Measurements from ENCODE around the gene CMTM5.
"Not testable (repeated sequence)": the region's sequence is repeated elsewhere in the genome, so short reads cannot be mapped to it uniquely, and the experiment has no call there.

Gene CMTM5

DNA sequence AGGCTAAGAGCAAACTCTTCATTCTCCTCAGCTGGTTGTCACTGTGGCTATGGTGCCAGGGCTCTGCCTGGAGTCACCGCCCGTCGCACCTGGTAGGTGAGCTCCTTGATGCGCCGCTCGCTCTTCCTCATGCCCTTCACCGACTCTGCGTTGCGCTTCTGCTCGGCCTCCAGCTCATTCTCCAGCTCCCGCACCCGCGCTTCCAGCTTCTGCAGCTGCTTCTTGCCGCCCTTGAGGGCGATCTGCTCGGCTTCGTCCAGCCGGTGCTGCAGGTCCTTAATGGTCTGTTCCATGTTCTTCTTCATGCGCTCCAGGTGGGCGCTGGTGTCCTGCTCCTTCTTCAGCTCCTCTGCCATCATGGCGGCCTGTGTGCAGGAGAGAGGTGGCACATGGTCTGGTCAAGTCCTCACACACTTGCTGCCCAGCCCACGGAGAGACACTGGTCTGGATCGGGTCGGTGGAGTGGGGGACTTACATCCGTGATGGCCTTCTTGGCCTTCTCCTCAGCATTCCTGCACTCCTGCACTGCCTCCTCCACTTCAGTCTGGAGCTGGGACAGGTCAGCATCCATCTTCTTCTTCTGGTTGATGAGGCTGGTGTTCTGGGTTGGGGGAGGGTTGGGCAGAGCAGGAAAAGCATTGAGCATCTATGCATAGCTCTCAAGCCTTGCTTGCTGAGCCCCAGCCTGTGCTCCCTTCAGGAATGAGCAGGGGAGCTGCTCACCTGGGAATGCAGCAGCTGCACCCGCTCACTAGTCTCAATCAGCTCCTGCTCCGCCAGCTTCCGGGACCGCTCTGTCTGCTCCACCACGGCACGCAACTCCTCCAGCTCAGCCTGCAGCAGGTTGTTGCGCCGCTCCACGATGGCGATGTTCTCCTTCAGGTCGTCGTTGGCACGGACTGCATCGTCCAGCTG lies 38.3 kb downstream of the CMTM5 start:
- DNase-seq (ENCODE audit: low read depth in 2 of 2), result no peak

DNA sequence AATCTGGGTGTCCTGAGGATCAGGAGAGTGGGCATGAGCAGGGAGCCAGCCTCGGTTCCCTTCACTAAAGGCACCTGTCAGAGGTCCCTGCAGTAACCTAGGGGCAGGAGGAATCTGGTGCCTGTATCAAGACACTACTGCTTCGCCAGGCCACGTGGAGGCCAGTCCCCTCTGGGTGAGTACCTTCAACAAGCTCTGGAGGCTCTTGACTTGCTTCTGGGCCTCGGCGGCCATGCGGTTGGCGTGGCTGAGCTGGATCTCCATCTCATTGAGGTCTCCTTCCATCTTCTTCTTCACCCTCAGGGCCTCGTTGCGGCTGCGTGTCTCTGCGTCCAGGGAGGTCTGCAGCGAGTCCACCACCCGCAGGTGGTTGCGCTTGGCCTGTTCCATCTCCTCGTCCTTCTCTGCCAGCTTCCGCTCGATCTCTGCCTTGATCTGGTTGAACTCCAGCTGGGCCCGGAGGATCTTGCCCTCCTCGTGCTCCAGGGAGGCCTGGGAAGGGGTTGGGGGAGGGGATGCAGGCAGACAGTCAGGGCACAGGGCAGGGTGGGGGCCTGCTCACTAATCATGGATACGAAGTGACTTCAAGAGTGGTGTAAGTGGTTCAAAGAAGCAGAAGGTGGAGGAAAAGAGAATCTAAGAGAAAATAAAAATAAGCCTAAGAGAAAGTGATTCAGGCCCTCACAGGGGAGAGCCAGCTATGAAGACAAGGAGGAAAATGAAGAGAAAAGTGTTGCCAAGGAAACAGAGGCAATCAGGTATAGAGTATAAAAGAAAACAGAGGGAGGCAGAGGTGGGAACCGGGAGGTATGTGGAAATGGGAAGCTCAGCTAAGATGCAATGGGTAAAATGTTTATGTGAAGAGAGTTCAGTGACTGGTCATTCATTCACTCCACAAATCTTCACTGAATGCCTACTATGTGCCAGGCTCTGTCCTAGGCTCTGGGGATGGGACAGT lies 39.3 kb downstream of the CMTM5 start:
- no peak for DNase-seq (ENCODE audit: low read depth in 2 of 2)

DNA sequence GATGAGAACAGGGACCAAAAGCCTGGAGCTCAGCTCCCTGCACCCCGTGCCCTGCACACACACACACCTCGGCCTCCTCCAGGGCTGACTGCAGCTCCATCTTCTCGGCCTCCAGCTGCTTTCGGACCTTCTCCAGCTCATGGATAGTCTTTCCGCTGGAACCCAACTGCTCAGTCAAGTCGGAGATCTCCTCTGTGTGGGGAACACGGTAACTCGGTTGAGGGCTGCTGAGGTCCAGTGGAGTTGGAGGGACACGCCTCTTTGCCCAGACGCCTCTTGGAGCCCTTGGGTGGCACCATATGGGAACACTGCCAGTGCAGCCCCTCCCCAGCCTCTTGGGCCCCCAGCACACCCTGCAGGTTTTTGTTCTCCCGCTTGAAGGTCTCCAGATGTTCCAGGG lies 40.0 kb downstream of the CMTM5 start:
- DNase-seq (ENCODE audit: low read depth in 2 of 2), result no peak

DNA sequence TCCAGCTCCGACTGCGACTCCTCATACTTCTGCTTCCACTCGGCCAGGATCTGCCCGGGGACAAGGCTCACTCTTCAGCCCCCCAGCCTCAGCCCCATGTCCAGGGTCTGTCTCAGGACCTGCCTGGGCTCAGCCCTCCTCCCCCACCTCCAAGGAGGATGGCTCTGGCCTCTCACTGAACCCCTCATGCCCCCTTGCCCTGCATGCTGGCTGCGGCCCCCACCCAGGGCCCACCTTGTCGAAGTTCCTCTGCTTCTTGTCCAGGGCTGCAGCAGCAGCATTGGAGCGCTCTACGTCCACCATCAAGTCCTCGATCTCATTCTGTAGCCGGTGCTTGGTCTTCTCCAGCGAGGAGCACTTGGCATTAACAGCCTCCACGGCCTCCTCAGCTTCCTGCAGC lies 40.4 kb downstream of the CMTM5 start:
- DNase-seq (ENCODE audit: low read depth in 2 of 2), result not testable (repeated sequence)

DNA sequence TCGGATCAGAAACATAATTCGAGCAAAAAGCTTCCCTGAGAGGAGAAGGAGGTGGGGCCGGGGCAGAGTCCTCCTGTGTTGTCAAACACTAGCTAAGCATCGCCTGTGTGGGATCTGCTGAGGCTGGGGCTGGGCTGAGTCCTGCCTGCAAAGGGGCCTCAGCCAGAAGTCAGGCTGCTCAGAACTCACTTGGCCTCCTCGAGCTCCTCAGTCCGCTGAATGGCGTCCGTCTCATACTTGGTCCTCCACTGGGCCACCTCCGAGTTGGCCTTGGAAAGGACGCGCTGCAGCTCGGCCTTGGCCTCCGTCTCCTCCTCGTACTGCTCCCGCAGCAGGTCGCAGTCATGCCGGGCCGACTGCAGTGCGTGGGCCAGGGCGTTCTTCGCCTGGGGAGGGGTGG lies 41.2 kb downstream of the CMTM5 start:
- no peak for DNase-seq (ENCODE audit: low read depth in 2 of 2)

GRCh38 chr14:23419646-23420045 lies 42.8 kb downstream of the CMTM5 start:
- not testable (repeated sequence) for DNase-seq (ENCODE audit: low read depth in 2 of 2)

GRCh38 chr14:23421594-23421993 lies 44.7 kb downstream of the CMTM5 start:
- no peak for DNase-seq (ENCODE audit: low read depth in 2 of 2)

DNA sequence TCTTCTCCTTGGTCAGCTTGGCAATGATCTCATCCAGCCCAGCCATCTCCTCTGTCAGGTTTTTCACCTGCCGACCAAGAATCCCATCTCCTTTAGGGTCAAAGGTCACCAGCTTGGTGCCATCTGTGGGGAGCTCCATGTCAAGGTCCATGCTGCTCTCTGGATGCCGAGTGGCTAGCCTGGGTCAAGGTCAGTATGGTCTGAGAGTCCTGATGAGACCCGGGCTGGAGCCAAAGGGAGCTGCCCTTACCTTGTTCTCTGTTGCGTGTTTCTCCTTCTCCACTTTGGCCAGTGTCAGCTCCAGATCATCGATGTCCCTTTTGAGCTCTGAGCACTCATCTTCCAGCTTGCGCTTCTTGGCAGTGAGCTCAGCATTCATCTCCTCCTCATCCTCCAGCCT lies 46.8 kb downstream of the CMTM5 start:
- no peak for DNase-seq (ENCODE audit: low read depth in 2 of 2)

DNA sequence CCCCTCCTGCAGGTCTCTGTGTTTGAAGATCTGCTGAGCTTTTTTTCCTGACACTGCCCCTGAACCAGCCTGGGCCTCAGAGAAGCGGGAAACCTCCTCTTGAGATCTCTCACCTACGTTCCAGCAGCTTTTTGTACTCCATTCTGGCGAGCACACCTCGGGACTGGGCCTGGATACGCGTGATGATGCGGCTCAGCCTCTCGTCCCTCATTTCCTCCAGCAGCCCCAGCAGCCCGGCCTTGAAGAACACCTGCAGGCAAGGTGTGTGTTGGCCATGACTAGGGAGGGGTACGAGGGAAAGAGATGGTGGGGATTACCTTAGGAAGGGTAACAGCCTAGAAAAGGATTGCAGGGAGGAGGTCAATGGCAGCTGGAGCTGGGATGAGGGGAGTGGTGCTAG lies 48.3 kb downstream of the CMTM5 start:
- DNase-seq (ENCODE audit: low read depth in 2 of 2), result no peak

DNA sequence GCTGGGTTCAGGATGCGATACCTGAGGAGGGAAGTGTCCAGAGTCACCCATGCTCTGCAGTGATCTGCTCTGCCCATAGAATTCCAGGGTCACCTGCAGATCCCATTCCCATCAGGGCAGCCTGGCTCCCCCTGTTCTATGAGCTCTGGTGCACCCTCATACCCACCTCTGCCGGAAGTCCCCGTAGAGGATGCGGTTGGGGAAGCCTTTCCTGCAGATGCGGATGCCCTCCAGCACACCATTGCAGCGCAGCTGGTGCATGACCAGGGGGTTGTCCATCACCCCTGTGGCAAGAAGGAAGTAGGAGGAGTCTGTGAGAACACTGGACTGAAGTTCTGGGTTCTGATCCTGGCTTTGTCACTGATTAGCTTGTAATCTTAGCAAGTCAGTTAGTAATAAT lies 49.0 kb downstream of the CMTM5 start:
- DNase-seq (ENCODE audit: low read depth in 2 of 2), result not testable (repeated sequence)

DNA sequence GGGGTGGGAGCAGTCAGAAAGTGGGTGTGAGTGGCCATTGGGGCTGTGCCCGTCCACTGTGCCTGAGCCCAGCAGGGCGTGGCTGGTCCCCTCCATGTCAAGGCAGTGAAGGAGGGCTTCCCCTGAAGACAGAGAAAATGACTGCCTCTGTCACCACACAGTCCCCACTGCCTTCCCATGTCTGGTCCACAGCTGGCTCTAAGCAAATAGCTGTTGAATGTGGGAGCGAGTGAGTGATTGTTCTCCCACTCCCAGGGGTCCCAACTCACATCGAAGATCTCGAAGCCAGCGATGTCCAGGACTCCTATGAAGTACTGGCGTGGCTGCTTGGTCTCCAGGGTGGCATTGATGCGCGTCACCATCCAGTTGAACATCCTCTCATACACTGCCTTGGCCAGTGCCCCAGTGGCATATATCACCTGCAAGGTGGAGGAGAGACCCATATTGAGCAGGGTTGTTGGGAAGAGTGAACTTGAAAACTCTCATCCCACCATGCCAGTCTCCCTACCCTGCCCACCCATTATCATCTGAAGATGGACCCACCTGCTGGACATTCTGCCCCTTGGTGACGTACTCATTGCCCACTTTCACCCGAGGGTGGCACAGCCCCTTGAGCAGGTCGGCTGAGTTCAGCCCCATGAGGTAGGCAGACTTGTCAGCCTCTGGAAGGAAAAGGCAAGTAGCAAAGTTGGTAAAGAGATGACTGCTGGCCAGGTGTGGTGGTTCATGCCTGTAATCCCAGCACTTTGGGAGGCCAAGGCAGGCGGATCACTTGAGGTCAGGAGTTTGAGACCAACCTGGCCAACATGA lies 52.0 kb downstream of the CMTM5 start:
- no peak for DNase-seq (ENCODE audit: low read depth in 2 of 2)

All from stimulated activated CD8-positive, alpha-beta memory T cell treated with anti-CD3 and anti-CD28 coated beads, Interleukin-2, amount 100 ng/mL, for 48 hours (primary cell).